SK-N-SH (cell line): ENCODE data around the gene SLC22A13. TPM values are rescaled to one million over a fixed set of nuclear protein-coding genes. Genes with fewer than 3 reads are reported as not detected.

Source experiments
- CTCF ChIA-PET: fragments of 300-600, 350-600 bp; formaldehyde crosslinking; extraction: SDS; loops from one replicate; lab custom pipeline; 2021; lab: Yijun Ruan, JAX
- POLR2A ChIA-PET: fragments of 350-600 bp; sonication (Branson Sonifier 250); formaldehyde crosslinking; extraction: SDS; loops from one replicate; lab custom pipeline; 2020; ENCODE audit warnings: antibody characterized with exemption, inconsistent platforms; lab: Yijun Ruan, JAX
- DNase-seq: peaks from one replicate; pipeline ENCODE4 v3.0.0; 2012
- H2AFZ ChIP-seq: fragments of 200-600 bp; sonication (generic); 2 replicates; pipeline ENCODE4 v1.8.1; 2016; ENCODE audit warnings: antibody characterized with exemption, mild to moderate bottlenecking, low read depth
- H3F3A ChIP-seq: fragments of 200-600 bp; sonication (generic); replicated peaks from 2 replicates; pipeline ENCODE3; 2016; ENCODE audit warnings: antibody characterized with exemption, mild to moderate bottlenecking; ENCODE audit not compliant: insufficient read depth
- H3K27ac ChIP-seq, 2 experiments: fragments of 200-500 bp in 1 of 2; fragments of 200-600 bp in 1 of 2; sonication (Bioruptor generic) in 1 of 2; sonication (generic), shearing (Covaris generic) in 1 of 2; 2 replicates each; pipeline versions ENCODE4 v1.5.1 to v1.6.1; 2014 to 2016; ENCODE audit warnings: low read depth in 2 of 2, inconsistent platforms in 1 of 2, low read length in 1 of 2, mild to moderate bottlenecking in 1 of 2, mixed read lengths in 1 of 2
- H3K27me3 ChIP-seq: fragments of 200-600 bp; sonication (generic), shearing (Covaris generic); 2 replicates; pipeline ENCODE4 v1.6.1; 2016; ENCODE audit warnings: mixed run types; ENCODE audit not compliant: insufficient read depth
- H3K36me3 ChIP-seq, 2 experiments: fragments of 200-500 bp in 1 of 2; fragments of 200-600 bp in 1 of 2; sonication (Bioruptor generic) in 1 of 2; sonication (generic) in 1 of 2; replicated peaks in 1 of 2; 2 replicates each; pipeline versions ENCODE3 to v1.5.1; 2014 to 2016; ENCODE audit warnings: low read length in 1 of 2, mild to moderate bottlenecking in 1 of 2; ENCODE audit not compliant: insufficient read depth in 2 of 2, control insufficient read depth in 1 of 2
- H3K4me1 ChIP-seq, 2 experiments: fragments of 200-500 bp in 1 of 2; fragments of 200-600 bp in 1 of 2; sonication (Bioruptor generic) in 1 of 2; sonication (generic), shearing (Covaris generic) in 1 of 2; 2 replicates each; pipeline versions ENCODE4 v1.5.1 to v1.6.1; 2014 to 2016; ENCODE audit warnings: low read depth in 1 of 2, low read length in 1 of 2, mixed run types in 1 of 2; ENCODE audit not compliant: insufficient read depth in 2 of 2, control insufficient read depth in 1 of 2
- H3K4me2 ChIP-seq: fragments of 200-600 bp; sonication (generic), shearing (Covaris generic); 2 replicates; pipeline ENCODE4 v1.6.1; 2017; ENCODE audit warnings: mixed run types
- H3K4me3 ChIP-seq, 2 experiments: fragments of 200-500 bp in 1 of 2; fragments of 200-600 bp in 1 of 2; sonication (Bioruptor generic) in 1 of 2; sonication (generic), shearing (Covaris generic) in 1 of 2; 2 replicates each; pipeline versions ENCODE4 v1.5.1 to v1.8.1; 2014 to 2016; ENCODE audit warnings: low read depth in 2 of 2, inconsistent platforms in 1 of 2, low read length in 1 of 2, mild to moderate bottlenecking in 1 of 2, mixed read lengths in 1 of 2, moderate library complexity in 1 of 2
- H3K79me2 ChIP-seq: fragments of 200-600 bp; sonication (generic); 2 replicates; pipeline ENCODE4 v1.8.1; 2017; ENCODE audit warnings: mild to moderate bottlenecking; ENCODE audit not compliant: insufficient read depth
- H3K9ac ChIP-seq: fragments of 200-600 bp; sonication (generic); 2 replicates; pipeline ENCODE4 v1.6.1; 2017; ENCODE audit warnings: mixed run types
- H3K9me2 ChIP-seq: fragments of 200-600 bp; sonication (generic); 2 replicates; pipeline ENCODE4 v1.6.1; 2017; ENCODE audit warnings: mixed run types
- H3K9me3 ChIP-seq: fragments of 200-600 bp; sonication (generic); 2 replicates; pipeline ENCODE4 v1.6.1; 2017; ENCODE audit warnings: mixed run types, mild to moderate bottlenecking, moderate library complexity
- H4K20me1 ChIP-seq: fragments of 200-600 bp; sonication (generic); 2 replicates; pipeline ENCODE4 v1.6.1; 2017; ENCODE audit warnings: mild to moderate bottlenecking, mixed run types; ENCODE audit not compliant: insufficient read depth
- CHD2 ChIP-seq: fragments of 150-350 bp; IDR thresholded peaks from 2 replicates; pipeline ENCODE4 v1.6.1; 2018; ENCODE audit warnings: low read length; ENCODE audit not compliant: partially characterized antibody
- ELF1 ChIP-seq: IDR thresholded peaks from 2 replicates; pipeline ENCODE4 v1.4.0; 2012
- EP300 ChIP-seq, 2 experiments: IDR thresholded peaks; 2 replicates each; pipeline versions ENCODE4 v1.4.0 to v1.6.1; 2012; ENCODE audit warnings: borderline replicate concordance in 1 of 2, low read depth in 1 of 2, low read length in 1 of 2
- FOXJ3 ChIP-seq: sonication (generic); formaldehyde crosslinking; IDR thresholded peaks from 2 replicates; pipeline ENCODE4 v1.5.1; 2020; ENCODE audit warnings: mild to moderate bottlenecking, missing genetic modification reagents
- GABPA ChIP-seq: IDR thresholded peaks from 2 replicates; pipeline ENCODE4 v1.4.0; 2012; ENCODE audit warnings: low read depth, mild to moderate bottlenecking
- GATA2 ChIP-seq: sonication (generic); formaldehyde crosslinking; IDR thresholded peaks from 2 replicates; pipeline ENCODE4 v1.5.0; 2020; ENCODE audit warnings: mild to moderate bottlenecking, missing genetic modification reagents
- JUND ChIP-seq: IDR thresholded peaks from 2 replicates; pipeline ENCODE4 v1.4.0; 2012
- NFIC ChIP-seq: IDR thresholded peaks from 2 replicates; pipeline ENCODE4 v1.4.0; 2012; ENCODE audit warnings: borderline replicate concordance
- NRF1 ChIP-seq: IDR thresholded peaks from 2 replicates; pipeline ENCODE4 v1.6.1; 2012; ENCODE audit warnings: low read depth, mild to moderate bottlenecking, low read length
- PBX3 ChIP-seq: IDR thresholded peaks from 2 replicates; pipeline ENCODE4; 2012
- RAD21 ChIP-seq: IDR thresholded peaks from 2 replicates; pipeline ENCODE4 v1.6.1; 2012; ENCODE audit warnings: mild to moderate bottlenecking, low read length
- RCOR1 ChIP-seq: fragments of 150-350 bp; IDR thresholded peaks from 2 replicates; pipeline ENCODE4 v1.6.1; 2017; ENCODE audit warnings: antibody characterized with exemption, low read length
- RFX5 ChIP-seq: IDR thresholded peaks from 2 replicates; pipeline ENCODE4 v1.6.1; 2012; ENCODE audit warnings: mild to moderate bottlenecking, improper control_type of control experiment, low read length
- SIN3A ChIP-seq: IDR thresholded peaks from 2 replicates; pipeline ENCODE4 v1.6.1; 2012; ENCODE audit warnings: low read depth, mild to moderate bottlenecking, low read length, moderate library complexity, borderline replicate concordance
- SMC3 ChIP-seq: IDR thresholded peaks from 2 replicates; pipeline ENCODE4 v1.6.1; 2012; ENCODE audit warnings: low read depth, low read length, improper control_type of control experiment
- TEAD4 ChIP-seq: IDR thresholded peaks from 2 replicates; pipeline ENCODE4 v1.4.0; 2012; ENCODE audit warnings: mild to moderate bottlenecking, borderline replicate concordance; ENCODE audit not compliant: insufficient read depth
- USF1 ChIP-seq: IDR thresholded peaks from 2 replicates; pipeline ENCODE4 v1.4.0; 2012; ENCODE audit warnings: low read depth, borderline replicate concordance
- YY1 ChIP-seq: IDR thresholded peaks from 2 replicates; pipeline ENCODE4 v1.4.0; 2012; ENCODE audit warnings: low read depth, mild to moderate bottlenecking
- WGBS: methylation state at CpG from one replicate; pipeline ENCODE4 v1.1.6; 2017; ENCODE audit warnings: low lambda C conversion rate; 5-methylcytosine and 5-hydroxymethylcytosine counted together
- polyA plus RNA-seq, 3 experiments: library from polyadenylated mRNA; depleted of rRNA; stranded (reverse); fragments of >200 nt; gene quantifications; 2 replicates each; pipeline ENCODE4 v1.2.3, GENCODE V29; 2012
- TF ChIP-seq, protein P1 (sequence below): fragments of 150-350 bp; IDR thresholded peaks from 2 replicates; pipeline ENCODE4 v1.6.1; 2016; ENCODE audit warnings: mild to moderate bottlenecking, low read depth, low read length
- TF ChIP-seq, protein P2 (sequence below): IDR thresholded peaks from 2 replicates; pipeline ENCODE4 v1.4.0; 2012; ENCODE audit warnings: low read depth

SLC22A13 gene
- polyA plus RNA-seq, 1 of the 3 experiments (the other 2 are of a cell fraction), result 0.08 TPM

- Histone ChIP-seq H3F3A (no peaks in the 10 kb centered on the region), H4K20me1 (no peaks in the 10 kb centered on the region), H3K4me2 (no peak overlapping the region), H3K4me3 (no peak overlapping the region), H3K36me3 (no peaks in the 10 kb centered on the region), H3K79me2 (no peaks in the 10 kb centered on the region)
- POLR2A ChIA-PET, result no interaction called here
- 83% methylated on average over 1 of the region's 1 CpG for WGBS
- TF ChIP-seq RCOR1, result no peak
- no peak for TF ChIP-seq PBX3
- no peak for TF ChIP-seq CHD2
- no peak for TF ChIP-seq RFX5
- no peak for TF ChIP-seq ELF1
- TF ChIP-seq SIN3A, result no peak
- TF ChIP-seq JUND, result no peak
- no peak for TF ChIP-seq FOXJ3
- TF ChIP-seq YY1, result no peak
- TF ChIP-seq NFIC, result no peak
- no peak for TF ChIP-seq EP300 (IDR thresholded peaks at IDR 0.05; ENCODE audit: borderline replicate concordance in 1 of 2, low read depth in 1 of 2, low read length in 1 of 2)
- no peak for TF ChIP-seq GABPA
- no peak for TF ChIP-seq RAD21
- no peak for TF ChIP-seq GATA2 (CRISPR knock-in tag)
- TF ChIP-seq, protein P1, sequence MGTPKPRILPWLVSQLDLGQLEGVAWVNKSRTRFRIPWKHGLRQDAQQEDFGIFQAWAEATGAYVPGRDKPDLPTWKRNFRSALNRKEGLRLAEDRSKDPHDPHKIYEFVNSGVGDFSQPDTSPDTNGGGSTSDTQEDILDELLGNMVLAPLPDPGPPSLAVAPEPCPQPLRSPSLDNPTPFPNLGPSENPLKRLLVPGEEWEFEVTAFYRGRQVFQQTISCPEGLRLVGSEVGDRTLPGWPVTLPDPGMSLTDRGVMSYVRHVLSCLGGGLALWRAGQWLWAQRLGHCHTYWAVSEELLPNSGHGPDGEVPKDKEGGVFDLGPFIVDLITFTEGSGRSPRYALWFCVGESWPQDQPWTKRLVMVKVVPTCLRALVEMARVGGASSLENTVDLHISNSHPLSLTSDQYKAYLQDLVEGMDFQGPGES, result no peak
- TF ChIP-seq NRF1, result no peak
- TF ChIP-seq, protein P2, sequence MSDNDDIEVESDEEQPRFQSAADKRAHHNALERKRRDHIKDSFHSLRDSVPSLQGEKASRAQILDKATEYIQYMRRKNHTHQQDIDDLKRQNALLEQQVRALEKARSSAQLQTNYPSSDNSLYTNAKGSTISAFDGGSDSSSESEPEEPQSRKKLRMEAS, result no peak
- no peak for TF ChIP-seq TEAD4
- no peak for TF ChIP-seq SMC3
- no peak for TF ChIP-seq USF1
- TF ChIP-seq, all 33 proteins: peak for 0
- Histone ChIP-seq H3K27me3 (no peaks in the 10 kb centered on the region), H3K9me3 (no peaks in the 10 kb centered on the region), H3K27ac (no peak overlapping the region), H3K9me2 (no peaks in the 10 kb centered on the region), H2AFZ (no peak overlapping the region), H3K4me1 (peaks cover 0 to 27% of the 10 kb centered on the region in 2 experiments; a peak in 1 of 4 replicates), H3K9ac (no peak overlapping the region)
- CTCF ChIA-PET, result no interaction called here
- no peak for DNase-seq
These were observed 2.9 kb downstream of the SLC22A13 start for GRCh38 chr3:38268522-38268921.
